Femur (tissue), 1 donor: ENCODE data around the gene OR4M1.
"Not testable (repeated sequence)": the region's sequence is repeated elsewhere in the genome, so short reads cannot be mapped to it uniquely, and the experiment has no call there.

Experiments
- DNase-seq: peaks from one replicate; pipeline ENCODE4 v3.0.0-alpha.2; 2017

OR4M1 gene

DNA sequence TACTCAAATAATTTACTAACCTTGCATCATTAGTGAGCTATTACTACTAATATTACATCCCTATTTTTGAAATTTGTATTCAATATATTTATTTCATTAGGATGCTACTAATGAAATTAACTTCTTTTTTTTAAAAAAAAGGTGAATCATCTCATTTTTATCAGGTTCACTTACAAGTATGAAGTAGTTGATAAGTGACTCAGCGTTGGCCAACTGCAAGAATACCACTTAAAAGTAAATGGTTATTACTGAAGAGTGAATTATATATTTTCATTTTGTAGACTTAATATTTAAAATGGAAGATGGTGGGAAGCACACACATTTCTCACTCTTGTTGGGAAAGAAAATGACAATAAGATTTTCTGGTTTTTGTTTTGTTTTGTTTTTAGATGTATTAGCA lies 49.9 kb downstream of the OR4M1 start:
- no peak for DNase-seq

DNA sequence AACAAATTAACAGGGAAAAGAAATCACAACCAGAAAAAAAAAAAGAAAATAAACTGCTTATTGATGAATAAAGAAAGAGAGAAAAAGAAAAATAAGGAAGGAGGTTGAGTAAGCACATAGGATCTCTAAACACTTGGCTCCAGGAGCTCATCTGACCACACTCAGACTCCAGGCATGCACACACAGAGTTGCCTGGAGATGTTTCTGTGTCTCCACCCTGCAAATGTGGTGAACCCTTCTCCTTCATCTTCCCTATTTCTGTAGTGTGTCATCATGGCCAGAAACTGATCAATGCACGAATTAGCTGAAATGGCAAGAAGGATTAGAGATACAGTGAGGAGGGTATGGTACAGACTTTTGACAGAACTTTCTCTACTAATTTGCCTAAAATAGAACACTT lies 50.5 kb downstream of the OR4M1 start:
- no peak for DNase-seq

DNA sequence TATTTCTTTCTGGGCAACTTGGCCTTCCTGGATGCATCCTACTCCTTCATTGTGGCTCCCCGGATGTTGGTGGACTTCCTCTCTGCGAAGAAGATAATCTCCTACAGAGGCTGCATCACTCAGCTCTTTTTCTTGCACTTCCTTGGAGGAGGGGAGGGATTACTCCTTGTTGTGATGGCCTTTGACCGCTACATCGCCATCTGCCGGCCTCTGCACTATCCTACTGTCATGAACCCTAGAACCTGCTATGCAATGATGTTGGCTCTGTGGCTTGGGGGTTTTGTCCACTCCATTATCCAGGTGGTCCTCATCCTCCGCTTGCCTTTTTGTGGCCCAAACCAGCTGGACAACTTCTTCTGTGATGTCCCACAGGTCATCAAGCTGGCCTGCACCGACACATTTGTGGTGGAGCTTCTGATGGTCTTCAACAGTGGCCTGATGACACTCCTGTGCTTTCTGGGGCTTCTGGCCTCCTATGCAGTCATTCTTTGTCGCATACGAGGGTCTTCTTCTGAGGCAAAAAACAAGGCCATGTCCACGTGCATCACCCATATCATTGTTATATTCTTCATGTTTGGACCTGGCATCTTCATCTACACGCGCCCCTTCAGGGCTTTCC lies 54.4 kb downstream of the OR4M1 start:
- DNase-seq, result not testable (repeated sequence)

DNA sequence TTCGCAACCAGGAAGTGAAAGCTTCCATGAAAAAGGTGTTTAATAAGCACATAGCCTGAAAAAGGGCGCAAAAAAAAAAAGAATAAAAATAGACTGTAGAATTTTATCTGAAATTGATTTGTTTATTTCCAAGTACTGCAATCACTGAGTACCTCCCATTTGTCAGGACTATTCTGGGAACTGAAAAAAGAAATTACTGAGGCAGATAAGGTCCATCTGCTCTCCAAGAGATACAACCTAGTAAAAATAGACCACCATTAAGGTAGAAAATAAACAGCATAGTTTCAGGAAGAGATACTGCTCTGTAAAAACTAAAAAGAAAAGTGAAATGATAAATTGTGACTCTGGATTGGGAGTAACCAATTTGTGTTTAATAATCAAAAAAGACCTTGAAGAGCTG lies 55.0 kb downstream of the OR4M1 start:
- no peak for DNase-seq
